HG02840 (cell line): ENCODE data around the gene PLEKHD1.

Source experiments
- ATAC-seq: cut with Tn5 transposase; IDR thresholded peaks from one replicate; pipeline ENCODE4 v1.9.1; 2021; ENCODE audit warnings: mild to moderate bottlenecking, moderate library complexity, moderate number of reproducible peaks; ENCODE audit not compliant: unreplicated experiment, low FRiP score

Gene PLEKHD1

DNA sequence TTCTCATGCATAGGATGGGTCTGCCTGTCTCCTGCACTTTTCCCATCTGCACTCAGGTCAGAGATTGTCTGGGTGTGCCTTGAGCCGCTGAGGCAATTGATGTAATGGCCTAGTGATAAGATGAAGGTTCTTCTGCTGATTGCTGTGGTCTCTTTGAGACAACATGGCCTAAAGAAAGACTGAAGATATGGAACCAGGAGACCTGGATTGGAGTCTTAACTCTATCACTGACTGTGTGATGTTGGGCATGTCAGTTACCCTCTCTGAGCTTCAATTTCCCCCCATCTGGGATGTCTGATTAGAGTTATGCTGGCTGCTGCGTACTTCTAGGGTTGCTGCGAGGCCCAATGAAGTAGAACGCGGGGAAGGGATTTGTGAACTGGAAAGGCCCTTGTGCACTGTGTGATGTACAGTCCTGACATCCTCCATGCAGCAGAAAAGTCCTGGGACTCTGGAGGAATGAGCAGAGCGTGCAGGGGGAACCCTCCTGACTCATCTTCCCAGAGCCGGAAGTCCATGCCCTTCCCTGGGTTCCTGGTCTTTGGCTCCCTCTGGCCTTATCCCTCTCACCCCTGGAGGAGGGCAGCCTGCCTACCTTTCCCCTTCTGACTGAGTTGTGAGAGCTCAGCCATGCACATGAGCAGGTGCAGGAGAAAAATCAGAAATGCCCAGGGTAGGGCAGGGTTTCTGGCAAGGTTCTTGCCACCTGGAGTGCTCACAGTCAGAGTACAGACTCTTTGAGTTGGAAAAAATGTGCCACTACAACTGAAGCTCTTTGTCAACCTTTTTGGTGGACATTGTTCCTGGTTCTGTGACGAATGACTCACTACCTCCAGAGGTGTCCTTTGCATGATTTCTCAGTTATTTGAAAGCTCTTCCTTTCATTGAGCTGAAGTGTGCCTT, 21.1 kb downstream of the PLEKHD1 start:
- ATAC-seq: no peak

GRCh38 chr14:69506241-69506595, 21.7 kb downstream of the PLEKHD1 start:
- ATAC-seq: no peak

DNA sequence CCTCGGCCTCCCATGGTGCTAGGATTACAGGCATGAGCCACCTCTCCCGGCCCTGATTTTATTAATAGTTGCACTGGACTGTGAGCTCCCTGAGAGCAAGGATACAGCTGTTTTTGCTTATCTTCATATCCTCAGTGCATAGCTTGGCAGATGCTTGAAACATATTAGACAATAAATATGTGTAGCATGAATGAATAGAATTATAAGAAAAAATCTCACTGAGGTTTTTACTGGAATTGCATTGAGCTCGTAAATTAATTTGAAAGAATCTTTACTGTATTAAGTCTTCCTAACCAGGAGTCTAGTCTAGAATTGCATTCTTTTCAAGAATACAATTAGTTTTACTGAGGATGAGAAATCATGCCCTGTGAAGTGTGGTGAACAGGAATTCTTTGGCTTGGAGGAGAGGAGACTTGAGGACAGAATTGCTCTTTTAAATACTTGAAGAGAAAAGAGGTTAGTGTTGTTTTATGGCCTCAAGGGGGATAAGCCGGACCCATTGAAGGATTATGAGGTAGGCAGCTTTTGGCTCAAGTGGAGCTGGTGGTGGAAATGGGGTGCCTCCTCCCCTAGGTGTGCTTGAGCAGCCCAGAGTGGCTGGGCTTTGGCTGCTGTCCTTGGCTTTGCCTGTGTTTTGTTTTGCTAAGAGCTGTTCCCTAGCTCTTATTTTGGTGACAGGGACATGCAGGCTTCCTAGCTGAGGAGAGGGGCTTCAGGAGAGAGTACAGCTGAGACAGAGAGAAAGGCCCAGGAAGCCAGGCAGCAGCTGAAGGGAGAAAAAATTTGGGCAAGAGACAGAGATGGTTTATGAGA, 34.0 kb downstream of the PLEKHD1 start:
- no peak for ATAC-seq

DNA sequence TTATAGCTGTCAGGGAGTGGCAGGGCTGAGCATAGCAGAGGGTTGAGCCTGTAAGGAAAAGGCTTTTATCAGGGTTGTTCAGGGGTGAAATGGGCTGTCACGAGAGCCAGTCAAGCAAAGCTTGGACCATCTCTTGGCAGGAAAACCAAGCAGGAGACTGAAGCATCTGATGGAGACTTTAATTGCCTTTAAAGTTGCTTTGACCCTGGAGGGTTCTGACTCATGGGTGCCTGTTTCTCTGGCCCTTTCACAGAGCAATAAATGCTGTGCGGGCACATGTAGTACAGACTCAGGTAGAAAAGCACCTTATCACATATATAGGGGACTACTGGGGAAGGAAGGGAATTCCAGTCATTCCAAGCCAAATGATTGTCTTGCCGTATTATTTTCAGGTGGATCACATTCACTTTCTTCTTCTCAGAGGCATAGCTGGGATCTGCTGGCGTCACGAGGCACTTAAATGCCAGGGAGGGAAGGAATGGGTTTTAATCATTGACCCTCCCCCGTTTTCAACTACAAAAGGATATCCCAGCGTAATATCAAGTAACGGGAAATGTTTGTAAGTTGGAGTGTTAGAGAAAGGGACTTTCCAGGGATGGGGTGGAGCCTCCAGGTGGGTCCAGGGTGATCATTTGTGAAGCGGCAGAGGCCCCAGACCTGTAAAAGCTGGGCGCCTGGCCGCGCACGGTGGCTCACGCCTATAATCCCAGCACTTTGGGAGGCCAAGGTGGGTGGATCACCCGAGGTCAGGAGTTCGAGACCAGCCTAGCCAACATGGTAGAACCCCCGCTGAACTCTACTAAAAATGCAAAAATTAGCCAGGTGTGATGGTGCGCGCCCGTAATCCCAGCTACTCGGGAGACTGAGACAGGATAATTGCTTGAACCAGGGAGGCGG, 34.9 kb downstream of the PLEKHD1 start:
- no peak for ATAC-seq

- no peak for ATAC-seq
Observed at GRCh38 chr14:69522026-69522425, 37.5 kb downstream of the PLEKHD1 start.

- no peak for ATAC-seq
Observed at GRCh38 chr14:69525896-69526295, 41.4 kb downstream of the PLEKHD1 start.

DNA sequence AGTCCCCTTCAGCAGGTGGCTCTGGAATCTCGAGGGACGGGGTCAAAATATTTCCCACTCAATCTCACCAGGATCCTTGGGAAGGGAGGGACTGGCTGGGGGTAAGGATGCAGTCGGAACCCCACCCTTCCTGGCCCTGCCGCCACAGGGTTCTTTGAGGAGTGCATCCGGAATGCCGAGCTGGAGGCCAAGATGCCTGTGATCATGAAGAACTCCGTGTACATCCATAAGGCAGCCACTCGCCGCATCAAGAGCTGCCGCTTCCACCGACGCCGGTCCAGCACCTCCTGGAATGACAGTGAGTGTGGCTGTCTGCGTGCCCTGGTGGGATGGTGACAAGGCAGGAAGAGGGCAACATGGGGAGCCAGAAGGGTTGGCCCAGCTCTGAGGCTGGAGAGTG, 43.1 kb downstream of the PLEKHD1 start:
- no peak for ATAC-seq

DNA sequence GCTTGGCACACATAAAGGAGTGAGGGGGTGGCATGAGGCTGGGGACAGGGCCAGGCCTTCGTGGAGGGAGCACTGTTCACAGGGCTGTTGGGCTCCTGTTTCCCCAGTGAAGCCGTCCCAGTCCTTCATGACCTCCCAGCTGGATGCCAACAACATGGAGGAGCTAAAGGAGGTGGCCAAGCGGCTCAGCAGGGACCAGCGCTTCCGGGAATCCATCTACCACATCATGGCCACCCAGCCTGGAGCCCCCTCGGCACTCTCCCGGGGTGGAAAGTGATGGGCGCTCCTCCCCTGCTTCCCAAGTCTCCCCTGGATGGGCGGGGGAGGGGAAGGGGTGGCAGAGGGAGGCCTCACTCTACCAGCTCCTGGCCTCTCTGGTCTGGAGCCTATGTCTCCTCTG, 43.6 kb downstream of the PLEKHD1 start:
- no peak for ATAC-seq

- no peak for ATAC-seq
Observed at GRCh38 chr14:69528930-69529329, 44.4 kb downstream of the PLEKHD1 start.

DNA sequence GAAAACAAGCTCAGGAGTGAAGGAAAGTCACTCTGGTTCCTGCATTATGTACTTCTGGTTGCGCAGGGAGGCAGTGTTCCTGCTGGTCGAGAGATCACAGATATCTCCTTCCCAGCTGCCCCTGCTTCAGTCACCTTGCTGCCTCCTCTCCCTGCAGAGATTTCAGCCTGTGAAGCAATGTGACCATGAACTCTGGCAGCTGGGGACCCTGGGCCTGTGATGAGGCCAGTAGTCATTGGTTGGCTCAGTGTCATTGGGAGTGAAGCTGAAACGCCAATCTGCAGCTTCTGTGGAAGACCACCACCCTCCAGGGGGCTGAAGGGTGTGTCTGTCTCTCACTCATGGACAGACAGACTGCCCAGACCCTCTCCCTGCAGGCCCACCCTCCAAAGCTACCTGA, 45.0 kb downstream of the PLEKHD1 start:
- no peak for ATAC-seq

DNA sequence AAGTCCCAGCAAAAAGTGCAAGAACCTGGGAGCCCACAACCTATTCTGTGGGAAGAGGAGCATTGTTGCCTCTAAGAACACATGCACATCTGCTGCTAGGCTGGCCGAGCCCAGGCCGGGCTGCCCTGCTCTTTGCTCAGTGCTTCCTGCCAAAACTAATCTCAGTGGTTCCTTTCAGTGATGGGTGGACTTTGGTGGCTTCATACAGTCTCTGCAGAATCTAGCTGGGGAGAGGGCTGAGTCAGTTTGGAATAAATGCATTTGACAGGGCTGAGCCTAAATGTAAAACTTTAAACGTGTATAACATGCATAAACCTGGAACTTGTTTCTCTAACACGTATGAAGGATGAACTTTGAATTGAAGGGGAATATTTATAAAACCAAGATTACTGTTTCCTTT, 45.6 kb downstream of the PLEKHD1 start:
- no peak for ATAC-seq

DNA sequence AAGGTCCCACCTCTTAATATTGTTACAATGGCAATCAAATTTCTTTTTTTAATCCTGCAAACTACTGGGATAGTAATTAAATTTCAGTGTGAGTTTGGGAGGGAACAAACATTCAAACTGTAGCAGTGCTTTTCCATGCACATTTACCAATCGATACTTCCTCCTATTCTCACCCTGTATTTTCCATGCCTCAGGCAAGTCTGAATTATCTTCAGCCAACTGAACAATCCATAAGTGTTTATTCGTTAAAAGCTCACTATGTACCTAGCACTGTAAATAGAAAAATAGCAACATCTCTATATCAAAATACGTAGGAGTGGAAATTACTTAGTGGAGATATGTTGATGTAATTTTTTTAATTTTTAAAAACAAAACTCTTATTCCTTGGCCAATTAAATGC, 46.6 kb downstream of the PLEKHD1 start:
- ATAC-seq: no peak

DNA sequence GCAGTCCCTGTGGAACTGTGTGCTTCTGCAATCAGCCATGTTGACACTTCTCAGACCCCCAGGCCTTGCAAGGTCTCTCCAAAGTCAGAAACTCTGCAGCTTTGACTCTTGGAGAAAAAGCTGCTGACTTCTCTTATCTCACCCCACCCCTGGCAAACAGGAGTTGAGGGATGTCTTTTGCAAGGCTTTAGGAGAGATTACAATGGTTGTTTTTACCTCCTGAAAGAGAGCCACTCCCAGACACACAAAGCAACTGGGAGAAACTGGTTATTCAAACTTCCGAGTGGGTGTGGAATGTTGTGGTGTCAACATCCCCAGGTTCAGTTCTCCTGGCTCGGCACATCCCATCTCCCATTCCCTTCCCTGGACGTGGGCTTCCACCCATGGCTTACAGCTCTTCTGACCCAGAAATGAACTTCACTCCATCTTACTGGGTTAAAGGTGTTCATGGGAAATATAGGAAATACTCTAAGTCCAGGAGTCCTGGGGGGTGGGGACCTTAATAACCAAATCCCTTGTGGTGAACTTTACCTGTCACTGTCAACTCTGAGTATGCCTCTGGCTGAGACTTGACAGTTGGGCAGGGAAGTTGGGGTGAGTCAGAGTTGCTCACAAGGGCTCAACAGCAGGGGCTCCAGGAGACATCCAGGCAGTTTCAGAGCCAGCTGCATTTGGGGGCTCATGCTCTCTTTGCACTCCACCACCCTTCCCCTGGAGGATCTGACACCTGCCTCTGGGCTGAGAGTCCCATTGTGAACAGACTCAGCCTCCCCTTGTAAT, 48.2 kb downstream of the PLEKHD1 start:
- ATAC-seq: no peak

DNA sequence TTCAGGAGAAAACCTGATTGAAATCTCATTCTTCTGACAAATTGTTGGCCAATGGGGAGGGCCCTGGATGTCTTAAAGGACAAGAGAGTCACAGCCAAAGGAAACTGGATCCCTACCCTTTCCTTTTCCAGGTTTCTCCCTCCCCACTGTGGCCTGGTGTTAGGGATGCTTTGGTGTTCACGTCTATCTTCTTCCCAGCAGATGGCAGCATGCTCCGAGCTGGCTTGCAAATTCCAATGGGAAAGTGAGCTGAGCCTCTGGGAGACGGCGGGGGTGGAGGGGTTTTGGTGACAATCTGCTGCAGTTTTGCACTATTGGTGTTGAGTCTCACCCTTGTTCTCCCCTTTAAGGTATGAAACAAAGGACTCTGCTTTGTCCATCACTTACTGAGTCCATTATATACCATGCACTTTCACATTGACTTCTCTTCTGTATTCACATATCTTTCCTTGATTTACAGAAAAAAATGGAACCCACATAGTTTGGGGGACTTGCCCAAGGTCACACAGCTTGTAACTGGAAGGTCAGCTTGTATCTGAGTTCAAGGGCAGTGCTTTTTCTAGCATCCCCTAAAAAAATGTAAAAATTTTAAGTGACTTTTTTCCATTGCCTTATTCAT, 50.8 kb downstream of the PLEKHD1 start:
- no peak for ATAC-seq

DNA sequence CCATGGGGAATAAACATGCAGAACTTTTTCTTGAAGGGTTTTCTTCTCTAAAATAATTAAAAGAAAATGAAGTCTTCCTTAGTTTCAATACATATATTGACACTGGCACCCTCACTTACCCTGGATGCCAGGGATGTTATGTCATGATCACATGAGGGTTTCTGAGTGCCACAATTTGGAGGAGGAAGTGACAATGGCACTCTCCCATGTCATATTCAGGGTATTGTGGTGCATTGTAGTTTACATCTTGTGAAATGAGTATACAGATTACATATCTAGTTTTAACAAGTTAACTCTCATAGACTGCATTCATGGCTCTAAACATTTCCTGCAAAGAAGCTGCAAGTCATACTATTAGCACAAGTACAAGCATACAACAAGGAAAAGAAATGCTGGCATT, 52.4 kb downstream of the PLEKHD1 start:
- ATAC-seq: no peak

DNA sequence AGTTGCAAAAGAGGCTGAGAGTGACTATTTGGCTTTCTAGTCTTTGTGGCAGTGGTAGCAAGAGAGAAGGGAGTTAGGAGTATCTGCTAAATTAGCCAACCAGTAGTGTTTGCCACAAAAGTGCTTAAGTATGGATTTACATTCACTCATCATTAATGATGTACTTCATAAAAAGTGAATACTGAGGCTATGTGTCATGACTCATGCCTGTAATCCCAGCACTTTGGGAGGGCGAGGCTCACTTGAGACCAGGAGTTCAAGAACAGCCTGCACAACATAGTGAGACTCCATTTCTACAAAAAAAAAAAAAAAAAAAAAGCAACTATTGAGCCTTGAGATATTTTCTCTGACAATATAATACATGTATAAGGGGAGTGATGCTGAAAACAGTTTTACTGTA, 53.4 kb downstream of the PLEKHD1 start:
- ATAC-seq: no peak

DNA sequence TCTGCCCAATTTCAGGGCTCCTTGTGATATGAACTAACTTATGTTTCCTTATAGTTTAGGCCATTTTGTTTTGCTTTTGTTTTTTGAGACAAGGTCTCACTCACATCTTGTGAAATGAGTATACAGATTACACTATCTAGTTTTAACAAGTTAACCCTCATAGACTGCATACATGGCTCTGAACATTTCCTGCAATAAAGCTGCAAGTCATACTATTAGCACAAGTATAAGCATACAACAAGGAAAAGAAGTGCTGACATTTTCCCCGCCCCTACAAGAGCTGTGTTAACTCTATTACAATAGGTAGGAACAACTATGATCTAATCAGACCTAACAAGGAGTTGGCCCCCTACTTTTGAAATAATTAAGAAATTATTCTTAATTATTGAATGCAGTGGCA, 54.2 kb downstream of the PLEKHD1 start:
- no peak for ATAC-seq

DNA sequence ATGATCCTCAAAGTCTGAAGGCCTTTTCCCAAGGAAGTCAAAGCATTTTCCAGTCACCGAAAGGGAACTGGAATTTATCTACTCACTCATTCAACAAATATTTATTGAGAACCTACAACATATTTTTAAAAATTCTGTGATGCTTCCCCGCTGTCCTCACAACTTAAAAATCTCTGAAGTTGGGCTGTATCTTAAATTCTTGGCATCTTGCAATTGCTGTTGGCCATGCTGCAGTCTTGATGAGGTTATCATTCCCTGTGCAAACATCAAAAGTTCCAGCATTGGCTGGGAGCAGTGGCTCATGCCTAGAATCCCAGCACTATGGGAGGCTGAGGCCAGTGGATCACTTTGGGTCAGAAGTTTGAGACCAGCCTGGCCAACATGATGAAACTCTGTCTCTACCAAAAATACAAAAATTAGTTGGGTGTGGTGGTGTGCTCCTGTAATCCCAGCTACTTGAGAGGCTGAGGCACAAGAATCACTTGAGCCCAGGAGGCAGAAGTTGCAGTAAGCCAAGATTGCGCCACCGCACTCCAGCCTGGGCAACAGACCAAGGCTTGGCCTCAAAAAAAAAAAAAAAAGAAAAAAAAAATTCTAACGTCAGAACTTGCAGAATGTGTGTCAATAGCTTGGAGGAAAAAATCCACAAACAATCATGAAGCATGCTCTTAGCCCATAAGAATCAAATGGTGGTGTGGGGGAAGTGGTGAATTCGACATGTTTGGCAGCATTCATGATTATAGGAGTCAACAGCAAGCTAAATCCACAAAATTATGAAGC, 55.3 kb downstream of the PLEKHD1 start:
- no peak for ATAC-seq
